Esophagus muscularis mucosa (tissue), 4 donors: Measurements from ENCODE around the gene PGLYRP3.

Experiments
- CTCF ChIP-seq, 3 experiments: fragments of 200-600 bp in 2 of 3; fragments of 450-650 bp in 1 of 3; sonication (generic) in 2 of 3; IDR thresholded peaks; one replicate each; pipeline ENCODE4 v1.5.1; 2017 to 2019; ENCODE audit warnings: antibody characterized with exemption in 3 of 3, mild to moderate bottlenecking in 2 of 3, moderate library complexity in 1 of 3
- EP300 ChIP-seq: sonication (generic); formaldehyde crosslinking; IDR thresholded peaks from one replicate; pipeline ENCODE4 v1.6.1; 2017; ENCODE audit warnings: antibody characterized with exemption
- POLR2A ChIP-seq: fragments of 450-650 bp; IDR thresholded peaks from one replicate; pipeline ENCODE4 v1.6.1; 2017; ENCODE audit warnings: antibody characterized with exemption, moderate library complexity, mild to moderate bottlenecking, low read depth
- POLR2AphosphoS5 ChIP-seq, 2 donors: sonication (generic); formaldehyde crosslinking; IDR thresholded peaks; one replicate each; pipeline ENCODE4 v1.6.1; 2017; ENCODE audit warnings: antibody characterized with exemption in 2 of 2

DNA sequence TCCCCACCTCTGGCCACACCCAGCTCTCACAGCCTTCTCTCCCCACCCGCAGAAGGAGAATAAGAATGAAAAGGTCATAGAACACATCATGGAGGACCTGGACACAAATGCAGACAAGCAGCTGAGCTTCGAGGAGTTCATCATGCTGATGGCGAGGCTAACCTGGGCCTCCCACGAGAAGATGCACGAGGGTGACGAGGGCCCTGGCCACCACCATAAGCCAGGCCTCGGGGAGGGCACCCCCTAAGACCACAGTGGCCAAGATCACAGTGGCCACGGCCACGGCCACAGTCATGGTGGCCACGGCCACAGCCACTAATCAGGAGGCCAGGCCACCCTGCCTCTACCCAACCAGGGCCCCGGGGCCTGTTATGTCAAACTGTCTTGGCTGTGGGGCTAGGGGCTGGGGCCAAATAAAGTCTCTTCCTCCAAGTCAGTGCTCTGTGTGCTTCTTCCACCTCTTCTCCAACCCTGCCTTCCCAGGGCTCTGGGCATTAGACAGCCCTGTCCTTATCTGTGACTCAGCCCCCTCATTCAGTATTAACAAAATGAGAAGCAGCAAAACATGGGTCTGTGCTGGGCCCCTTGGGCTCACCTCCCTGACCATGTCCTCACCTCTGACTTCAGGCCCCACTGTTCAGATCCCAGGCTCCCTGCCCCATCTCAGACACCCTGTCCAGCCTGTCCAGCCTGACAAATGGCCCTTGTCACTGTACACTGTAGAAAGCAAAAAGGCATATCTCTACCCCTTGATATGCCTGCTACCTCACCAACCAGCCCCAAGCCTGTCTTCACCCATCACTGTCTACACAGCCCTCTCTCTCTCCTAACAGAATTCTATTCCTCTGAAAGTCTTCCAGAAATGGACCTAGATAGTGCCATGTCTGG, 48.1 kb upstream of the PGLYRP3 start:
- TF ChIP-seq CTCF (IDR thresholded peaks at IDR 0.05) (no peak), POLR2A (no peak), EP300 (no peak), POLR2AphosphoS5 (IDR thresholded peaks at IDR 0.05) (no peak)
